Panc1 (cell line): Measurements from ENCODE around the gene EHD1.

ENCODE experiments used
- CTCF ChIP-seq: fragments of 450-650 bp; IDR thresholded peaks from 2 replicates; pipeline ENCODE4 v1.5.1; 2017; ENCODE audit warnings: mild to moderate bottlenecking
- POLR2AphosphoS5 ChIP-seq: IDR thresholded peaks from 2 replicates; pipeline ENCODE4 v1.6.1; 2012; ENCODE audit warnings: mild to moderate bottlenecking, low read depth, low read length, moderate library complexity
- REST ChIP-seq, 2 experiments: IDR thresholded peaks; 2 replicates each; pipeline ENCODE4 v1.6.1; 2011 to 2012; ENCODE audit warnings: low read depth in 2 of 2, control low read depth in 1 of 2, low read length in 1 of 2, mild to moderate bottlenecking in 1 of 2, moderate library complexity in 1 of 2; ENCODE audit not compliant: insufficient read depth in 1 of 2
- TCF7L2 ChIP-seq: IDR thresholded peaks from 2 replicates; pipeline ENCODE4 v1.6.1; 2011; ENCODE audit warnings: mild to moderate bottlenecking, low read depth, low read length, inconsistent platforms

- TF ChIP-seq CTCF (no peak), REST (IDR thresholded peaks at IDR 0.05; ENCODE audit: insufficient read depth in 1 of 2, low read depth in 2 of 2, low read length in 1 of 2) (no peak), POLR2AphosphoS5 (no peak), TCF7L2 (no peak)
These were observed 63.7 kb downstream of the EHD1 start for GRCh38 chr11:64814712-64815187.
